ENCODE data around the gene PPP6R2.

Gene PPP6R2

DNA sequence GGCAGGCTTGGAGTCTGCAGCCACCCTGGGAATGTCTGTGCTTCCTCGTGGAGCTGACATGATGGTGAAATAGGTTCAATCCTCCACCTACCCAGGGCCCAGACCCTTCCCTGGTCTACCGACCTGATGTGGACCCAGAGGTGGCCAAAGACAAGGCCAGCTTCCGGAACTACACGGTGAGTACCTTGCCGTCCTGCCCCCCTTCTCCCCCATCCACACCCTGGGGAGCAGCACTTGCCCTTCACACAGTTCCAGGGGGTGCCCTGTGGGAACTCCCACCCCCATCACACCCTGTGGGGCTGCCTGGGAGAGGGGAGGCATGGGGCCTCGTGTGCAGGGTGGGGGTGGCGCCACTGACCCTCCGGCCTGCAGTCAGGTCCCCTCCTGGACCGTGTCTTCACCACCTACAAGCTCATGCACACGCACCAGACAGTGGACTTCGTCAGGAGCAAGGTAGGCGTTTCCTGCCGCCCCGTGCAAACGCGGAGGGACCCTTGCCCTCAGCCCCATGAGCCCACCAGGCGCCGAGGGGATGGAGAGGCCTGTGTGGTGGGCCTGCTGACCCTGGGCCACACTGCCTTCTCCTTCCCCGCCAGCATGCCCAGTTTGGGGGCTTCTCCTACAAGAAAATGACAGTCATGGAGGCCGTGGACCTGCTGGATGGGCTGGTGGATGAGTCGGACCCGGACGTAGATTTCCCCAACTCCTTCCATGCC, 144.3 kb downstream of the PPP6R2 start:
- DNase-seq = no peak

- DNase-seq = no peak
Observed at GRCh38 chr22:50488006-50488677, 145.0 kb downstream of the PPP6R2 start.

DNA sequence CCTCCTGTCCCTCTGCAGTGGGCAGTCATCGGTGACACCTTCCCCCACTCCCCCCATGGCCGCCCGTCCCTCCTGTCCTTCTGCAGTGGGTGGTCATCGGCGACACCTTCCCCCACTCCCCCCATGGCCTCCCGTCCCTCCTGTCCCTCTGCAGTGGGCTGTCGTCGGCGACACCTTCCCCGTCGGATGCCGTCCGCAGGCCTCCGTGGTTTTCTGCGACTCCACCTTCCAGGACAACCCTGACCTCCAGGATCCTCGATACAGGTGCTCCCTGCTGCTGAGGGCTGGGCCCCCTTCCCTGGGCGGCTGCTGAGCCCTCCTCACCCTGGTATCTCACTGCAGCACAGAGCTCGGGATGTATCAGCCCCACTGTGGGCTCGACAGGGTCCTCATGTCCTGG, 145.8 kb downstream of the PPP6R2 start:
- no peak for DNase-seq

- DNase-seq = no peak
Observed at GRCh38 chr22:50489363-50490243, 146.5 kb downstream of the PPP6R2 start.

DNA sequence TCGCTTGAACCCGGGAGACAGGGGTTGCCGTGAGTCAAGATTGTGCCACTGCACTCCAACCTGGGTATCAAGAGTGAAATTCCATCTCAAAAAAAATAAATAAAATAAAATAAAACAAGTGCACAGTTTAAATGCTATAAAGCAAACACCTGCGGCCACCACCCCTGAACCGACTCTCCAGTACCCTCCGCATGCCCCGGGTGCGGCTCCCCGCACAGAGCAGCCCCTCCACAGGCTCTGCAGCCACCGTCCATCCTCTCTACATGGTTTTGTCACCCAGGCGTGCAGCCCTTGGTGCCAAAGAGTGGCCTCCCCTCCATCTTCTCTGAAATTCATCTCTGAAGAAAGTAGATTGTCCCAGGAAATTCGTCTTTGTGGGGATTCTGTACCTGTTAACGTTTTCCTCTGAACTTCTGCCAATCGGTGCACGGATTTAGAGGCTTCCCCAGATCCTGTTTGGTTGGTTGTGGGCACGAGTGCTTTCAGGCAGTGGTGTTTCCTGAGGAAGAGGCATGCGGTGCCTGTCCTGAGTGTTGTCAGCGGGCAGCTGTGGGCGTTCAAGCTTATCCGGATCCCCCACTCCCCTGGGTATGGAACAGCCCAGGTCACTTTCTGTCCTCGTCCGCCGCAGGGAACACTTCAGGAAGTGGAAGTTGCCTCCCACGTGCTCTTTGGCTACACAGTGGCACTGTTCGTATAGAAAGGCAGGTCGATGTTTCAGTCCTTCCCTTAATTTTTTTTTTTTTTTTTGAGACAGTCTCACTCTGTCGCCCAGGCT, 147.6 kb downstream of the PPP6R2 start:
- DNase-seq = no peak

Data from EL (cell line).